Activated naive CD8-positive, alpha-beta T cell treated with anti-CD3 and anti-CD28 coated beads for 36 hours (primary cell): ENCODE results near the gene WDR90. TPM values are rescaled to one million over a fixed set of nuclear protein-coding genes. Genes with fewer than 3 reads are reported as not detected.

ENCODE experiments used
- DNase-seq: peaks from one replicate; pipeline ENCODE4 v3.0.0; 2021
- H3K27ac Mint-ChIP-seq: one replicate; pipeline ENCODE4 v1.8.0; 2022; ENCODE audit warnings: mild to moderate bottlenecking, moderate library complexity, mixed read lengths
- H3K27me3 Mint-ChIP-seq: one replicate; pipeline ENCODE4 v1.8.0; 2022; ENCODE audit warnings: mild to moderate bottlenecking, mixed read lengths
- H3K36me3 Mint-ChIP-seq: one replicate; pipeline ENCODE4 v1.8.0; 2021; ENCODE audit warnings: mild to moderate bottlenecking, mixed read lengths
- H3K4me1 Mint-ChIP-seq: one replicate; pipeline ENCODE4 v1.8.0; 2021; ENCODE audit warnings: mixed read lengths
- H3K4me3 Mint-ChIP-seq: one replicate; pipeline ENCODE4 v1.8.0; 2022; ENCODE audit warnings: mild to moderate bottlenecking, moderate library complexity, mixed read lengths
- H3K9me3 Mint-ChIP-seq: one replicate; pipeline ENCODE4 v1.8.0; 2022; ENCODE audit warnings: mixed read lengths
- total RNA-seq, 2 experiments: library from RNA; stranded (reverse); gene quantifications; one replicate each; pipeline ENCODE4 v1.2.3, GENCODE V29; 2021

The WDR90 gene
- total RNA-seq, 2 experiments from 2014 or later = 84.5 to 86.0 TPM

GRCh38 chr16:672371-672770, 23.2 kb downstream of the WDR90 start:
- no peaks in the 10 kb centered on the region for H3K9me3 Mint-ChIP-seq
- H3K27ac Mint-ChIP-seq = no peak overlapping the region
- no peak for DNase-seq
- H3K27me3 Mint-ChIP-seq = no peaks in the 10 kb centered on the region
- peaks cover 7% of the 10 kb centered on the region for H3K36me3 Mint-ChIP-seq
- H3K4me1 Mint-ChIP-seq = peaks cover 5% of the 10 kb centered on the region
- H3K4me3 Mint-ChIP-seq = no peak overlapping the region

GRCh38 chr16:672851-673250, 23.7 kb downstream of the WDR90 start:
- Mint-ChIP-seq H3K4me3 (no peak overlapping the region), H3K4me1 (peaks cover 2% of the 10 kb centered on the region), H3K27ac (no peak overlapping the region), H3K36me3 (peaks cover 7% of the 10 kb centered on the region), H3K27me3 (no peaks in the 10 kb centered on the region), H3K9me3 (no peaks in the 10 kb centered on the region)
- DNase-seq = no peak

- Mint-ChIP-seq H3K27me3 (no peaks in the 10 kb centered on the region), H3K4me3 (no peak overlapping the region), H3K4me1 (peaks cover 2% of the 10 kb centered on the region), H3K36me3 (peaks cover 5% of the 10 kb centered on the region), H3K9me3 (no peaks in the 10 kb centered on the region), H3K27ac (no peak overlapping the region)
- no peak for DNase-seq
Measured at GRCh38 chr16:673399-673991, 24.3 kb downstream of the WDR90 start.

- no peak for DNase-seq
- Mint-ChIP-seq H3K27ac (no peak overlapping the region), H3K36me3 (peaks cover 5% of the 10 kb centered on the region), H3K4me1 (peaks cover 4% of the 10 kb centered on the region), H3K9me3 (no peaks in the 10 kb centered on the region), H3K27me3 (no peaks in the 10 kb centered on the region), H3K4me3 (no peak overlapping the region)
Measured at GRCh38 chr16:674214-674881, 25.2 kb downstream of the WDR90 start.

GRCh38 chr16:674968-675883, 26.1 kb downstream of the WDR90 start, which contains the start of gene RHBDL1:
Gene RHBDL1 (plus strand): TSS chr16:675671. CDS start chr16:675791, 120 bp downstream.
- no peaks in the 10 kb centered on the region for H3K27me3 Mint-ChIP-seq
- H3K9me3 Mint-ChIP-seq = no peaks in the 10 kb centered on the region
- no peak for DNase-seq
- peaks cover 2% of the 10 kb centered on the region for H3K36me3 Mint-ChIP-seq
- no peak within 1 kb of the TSS for H3K27ac Mint-ChIP-seq
- H3K4me1 Mint-ChIP-seq = peaks cover 6% of the 10 kb centered on the region
- peak within 1 kb of the TSS; percentile 25 for H3K4me3 Mint-ChIP-seq

GRCh38 chr16:675884-676564, 26.9 kb downstream of the WDR90 start:
- Mint-ChIP-seq H3K4me1 (peaks cover 7% of the 10 kb centered on the region), H3K36me3 (peaks cover 4% of the 10 kb centered on the region), H3K27me3 (no peaks in the 10 kb centered on the region), H3K4me3 (no peak overlapping the region), H3K27ac (no peak overlapping the region), H3K9me3 (no peaks in the 10 kb centered on the region)
- no peak for DNase-seq

- no peak overlapping the region for H3K4me3 Mint-ChIP-seq
Measured at GRCh38 chr16:676565-676902, 27.4 kb downstream of the WDR90 start.

GRCh38 chr16:676913-677312, 27.7 kb downstream of the WDR90 start:
- Mint-ChIP-seq H3K9me3 (no peaks in the 10 kb centered on the region), H3K36me3 (peaks cover 10% of the 10 kb centered on the region), H3K27ac (no peak overlapping the region), H3K27me3 (no peaks in the 10 kb centered on the region), H3K4me1 (peaks cover 14% of the 10 kb centered on the region), H3K4me3 (no peak overlapping the region)
- DNase-seq = no peak

More at GRCh38 chr16:676565-676902, 27.4 kb downstream of the WDR90 start:
- Mint-ChIP-seq H3K36me3 (peaks cover 7% of the 10 kb centered on the region), H3K27me3 (no peaks in the 10 kb centered on the region), H3K4me1 (peaks cover 10% of the 10 kb centered on the region), H3K9me3 (no peaks in the 10 kb centered on the region), H3K27ac (no peak overlapping the region)
- no peak for DNase-seq

- Mint-ChIP-seq H3K4me3 (no peak overlapping the region), H3K36me3 (peaks cover 14% of the 10 kb centered on the region), H3K9me3 (no peaks in the 10 kb centered on the region), H3K27me3 (no peaks in the 10 kb centered on the region), H3K4me1 (peaks cover 18% of the 10 kb centered on the region), H3K27ac (no peak overlapping the region)
- no peak for DNase-seq
Measured at GRCh38 chr16:677316-678190, 28.4 kb downstream of the WDR90 start.

GRCh38 chr16:678209-678857, 29.2 kb downstream of the WDR90 start:
- no peak for DNase-seq
- no peak overlapping the region for H3K4me3 Mint-ChIP-seq
- no peaks in the 10 kb centered on the region for H3K27me3 Mint-ChIP-seq

GRCh38 chr16:678858-679813, 30.0 kb downstream of the WDR90 start:
- Mint-ChIP-seq H3K4me3 (peak overlapping the region; percentile 74), H3K4me1 (peaks cover 19% of the 10 kb centered on the region), H3K27ac (peak overlapping the region; percentile 66), H3K36me3 (peaks cover 20% of the 10 kb centered on the region), H3K9me3 (no peaks in the 10 kb centered on the region), H3K27me3 (no peaks in the 10 kb centered on the region)
- peak; percentile 72 for DNase-seq

More at GRCh38 chr16:678209-678857, 29.2 kb downstream of the WDR90 start:
- no peak overlapping the region for H3K27ac Mint-ChIP-seq
- peaks cover 19% of the 10 kb centered on the region for H3K4me1 Mint-ChIP-seq
- H3K36me3 Mint-ChIP-seq = peaks cover 16% of the 10 kb centered on the region
- H3K9me3 Mint-ChIP-seq = no peaks in the 10 kb centered on the region

GRCh38 chr16:679814-680624, 30.9 kb downstream of the WDR90 start, which contains the start of gene STUB1:
Gene STUB1 (plus strand): TSS chr16:680410. CDS start chr16:680526, 116 bp downstream.
- Mint-ChIP-seq H3K4me3 (peak within 1 kb of the TSS; percentile 84), H3K27me3 (no peaks in the 10 kb centered on the region), H3K4me1 (peaks cover 19% of the 10 kb centered on the region), H3K27ac (peak within 1 kb of the TSS; percentile 85), H3K9me3 (no peaks in the 10 kb centered on the region), H3K36me3 (peaks cover 20% of the 10 kb centered on the region)
- DNase-seq = peak; percentile 92
